Heart left ventricle (tissue), 13 donors: Measurements from ENCODE around the gene ADNP.

ENCODE experiments used
- CTCF ChIP-seq, 12 donors: fragments of 200-600 bp; sonication (generic) in 4 of 12; IDR thresholded peaks; one replicate each; pipeline versions ENCODE4 v1.5.0 to v1.8.0; 2018 to 2022; ENCODE audit warnings: antibody characterized with exemption in 12 of 12, mild to moderate bottlenecking in 5 of 12
- POLR2A ChIP-seq, 2 donors: fragments of 450-650 bp; IDR thresholded peaks; one replicate each; pipeline ENCODE4 v1.6.1; 2017; ENCODE audit warnings: antibody characterized with exemption in 2 of 2, mild to moderate bottlenecking in 2 of 2, moderate library complexity in 2 of 2
- donor health status: ischemic (EF 13 %, LVEDD 7.1; RV severe dilation, severe dysfunction).
- donor health status: DM: no; HTN: yes; CAD: no.
- donor health status: DM: no; HTN: no; CAD: no.
- donor health status: ischemic (EF 25% LVEDD 6.9; RV normal size, moderate dysfunction).
- donor health status: ischemic (EF 25% LVEDD 5.7; RV mildly dilated, moderate dysfunction).
- donor health status: ischemic (EF 35%, LVEDD 5.7; RV mildly dilated, moderate dysfunction).
- donor health status: nonischemic (EF 11% LVEDD 7.7; RV severe dilation, severe dysfunction).
- donor health status: DM: yes; HTN: yes; CAD: no.
- donor health status: PGD.
- donor health status: ischemic (EF 29% LVEDD 5.4; RV normal size, mild dysfunction).
- donor health status: nonischemic (EF 23%, LVEDD 6.1; RV moderate dilation, normal function).

GRCh38 chr20:50856475-50857041 lies 74.7 kb downstream of the ADNP start:
- TF ChIP-seq POLR2A (IDR thresholded peaks at IDR 0.05): no peak
- TF ChIP-seq CTCF (IDR thresholded peaks at IDR 0.05): no peak
